ENCODE results near the gene UNC5C. TPM values are rescaled to one million over a fixed set of nuclear protein-coding genes. Genes with fewer than 3 reads are reported as not detected.
"Not testable (repeated sequence)": the region's sequence is repeated elsewhere in the genome, so short reads cannot be mapped to it uniquely, and the experiment has no call there.

Gene UNC5C
- total and polyA plus RNA-seq, 2 of the 8 experiments (the other 6 are each of a cell fraction or from before 2014, with no cell fraction given): 0.30 to 1.3 TPM

DNA sequence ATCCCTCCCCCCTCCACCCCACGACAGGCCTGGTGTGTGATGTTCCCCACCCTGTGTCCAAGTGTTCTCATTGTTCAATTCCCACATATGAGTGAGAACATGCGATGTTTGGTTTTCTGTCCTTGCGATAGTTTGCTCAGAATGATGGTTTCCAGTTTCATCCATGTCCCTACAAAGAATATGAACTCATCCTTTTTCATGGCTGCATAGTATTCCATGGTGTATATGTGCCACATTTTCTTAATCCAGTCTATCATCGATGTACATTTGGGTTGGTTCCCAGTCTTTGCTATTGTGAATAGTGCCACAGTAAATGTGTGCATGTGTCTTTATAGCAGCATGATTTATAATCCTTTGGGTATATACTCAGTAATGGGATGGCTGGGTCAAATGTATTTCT lies 414.8 kb downstream of the UNC5C start:
- H2BK15ac ChIP-seq (ENCODE audit: low read length); H4K5ac ChIP-seq (ENCODE audit: insufficient read length, low read depth, low read length); H3K9ac ChIP-seq (replicated peaks in 1 of 4; ENCODE audit: extremely low read depth in 1 of 4, low read depth in 3 of 4, low read length in 3 of 4); H2BK20ac ChIP-seq (ENCODE audit: low read length); H4K8ac ChIP-seq (ENCODE audit: extremely low read depth, insufficient read depth, low read length); H2BK120ac ChIP-seq (replicated peaks; ENCODE audit: low read depth, low read length); POLR2A ChIA-PET (ENCODE audit: partially characterized antibody); H3K23ac ChIP-seq (ENCODE audit: insufficient read length); DNase-seq (ENCODE audit: low read depth in 1 of 2, low spot score in 2 of 2); H3K9me3 ChIP-seq (ENCODE audit: insufficient read depth in 2 of 2, low read depth in 1 of 2, low read length in 1 of 2); H3K4me1 ChIP-seq (replicated peaks in 1 of 4; ENCODE audit: control insufficient read depth in 3 of 4, insufficient read depth in 4 of 4, low read length in 3 of 4); H3K4me2 ChIP-seq (ENCODE audit: insufficient read depth in 1 of 2, low read depth in 2 of 2, low read length in 2 of 2); H3K4me3 ChIP-seq (ENCODE audit: extremely low read depth in 1 of 4, insufficient read depth in 2 of 4, low read depth in 3 of 4, low read length in 4 of 4); H4K20me1 ChIP-seq (replicated peaks in 1 of 2; ENCODE audit: control insufficient read depth in 1 of 2, insufficient read depth in 2 of 2, low read length in 2 of 2); H3K4ac ChIP-seq (replicated peaks; ENCODE audit: insufficient read length, low read depth, low read length); H3K27ac ChIP-seq (ENCODE audit: low read depth, low read length); H3K23me2 ChIP-seq (ENCODE audit: low read depth, low read length); H3K27me3 ChIP-seq (replicated peaks in 1 of 4; ENCODE audit: control insufficient read depth in 3 of 4, extremely low read depth in 1 of 4, insufficient read depth in 3 of 4, low read length in 3 of 4); H3K18ac ChIP-seq (ENCODE audit: extremely low read depth, low read length); H3K36me3 ChIP-seq (ENCODE audit: control insufficient read depth in 2 of 4, insufficient read depth in 4 of 4, low read length in 3 of 4); H4K91ac ChIP-seq (replicated peaks; ENCODE audit: insufficient read length, low read length); H3K79me2 ChIP-seq (ENCODE audit: control insufficient read depth in 1 of 2, insufficient read depth in 2 of 2, low read length in 2 of 2); H3K14ac ChIP-seq (ENCODE audit: insufficient read length); H3K56ac ChIP-seq (replicated peaks; ENCODE audit: insufficient read length, low read depth, low read length); H3K79me1 ChIP-seq (ENCODE audit: low read depth, low read length); H2AK5ac ChIP-seq (ENCODE audit: low read depth, low read length); H2BK5ac ChIP-seq (ENCODE audit: low read depth, low read length); H2AFZ ChIP-seq (ENCODE audit: low read length); CTCF ChIA-PET (ENCODE audit: partially characterized antibody); FAIRE-seq; H2BK12ac ChIP-seq (ENCODE audit: low read depth, low read length): not testable (repeated sequence)
- WGBS, 2 experiments (ENCODE audit: extremely low coverage in 1 of 2, insufficient coverage in 1 of 2, insufficient read length in 1 of 2, insufficient replicate concordance in 2 of 2, low coverage in 1 of 2, low lambda C conversion rate in 2 of 2, missing lambda C conversion rate in 1 of 2): 93% methylated on average over 4 of the region's 4 CpGs; no CpG with 5 or more reads in 1 of the 2 experiments
